Activated T-cell treated with anti-CD3 and anti-CD28 coated beads, Interleukin-2, amount 50 U/mL, for 48 hours (primary cell): Measurements from ENCODE around the gene SPATS2L.

ENCODE experiments used
- DNase-seq, 2 experiments: peaks; one replicate each; pipeline ENCODE4 v3.0.0-alpha.2; 2020

Gene SPATS2L

DNA sequence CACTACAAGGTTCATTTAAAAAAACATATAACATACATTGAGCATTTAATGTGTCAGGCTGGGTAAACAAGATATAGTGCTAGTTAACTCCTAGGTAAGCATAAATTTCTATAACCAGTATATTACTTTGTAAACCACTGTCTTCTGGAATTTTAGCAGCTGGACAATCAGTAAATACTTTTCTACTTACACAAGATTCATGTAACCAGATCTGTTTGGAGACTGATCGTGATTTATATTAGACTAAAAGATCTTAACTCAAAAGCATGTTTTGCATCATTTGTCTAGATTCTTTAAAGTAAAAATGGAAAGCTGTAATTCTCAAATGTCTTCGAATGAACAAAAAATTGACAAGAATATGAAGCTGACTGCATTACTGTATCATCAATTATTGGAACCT, 218.6 kb downstream of the SPATS2L start:
- no peak for DNase-seq

DNA sequence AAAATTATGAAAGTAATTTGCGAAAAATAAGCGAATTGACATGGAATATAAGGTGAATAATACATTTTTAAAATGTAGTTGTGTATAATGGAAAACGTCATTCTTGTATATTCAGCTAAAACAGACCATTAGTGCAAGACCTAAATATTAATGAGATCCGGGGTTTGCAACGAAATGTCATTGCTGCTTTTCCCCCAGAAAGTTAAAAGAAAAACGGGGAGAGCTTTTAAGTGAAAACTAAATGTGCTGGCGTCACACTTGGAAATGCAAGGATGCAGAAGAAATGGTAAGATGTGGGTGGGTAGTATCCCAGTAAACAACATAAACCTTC, 219.0 kb downstream of the SPATS2L start:
- DNase-seq, result no peak

- DNase-seq, result peak; percentile 96 to 98
Observed at GRCh38 chr2:200525882-200526651, 219.6 kb downstream of the SPATS2L start, which contains the start of gene SGO2. TSS of gene SGO2 (plus strand) at chr2:200526207. CDS start at chr2:200532976, 6,769 bp downstream.

DNA sequence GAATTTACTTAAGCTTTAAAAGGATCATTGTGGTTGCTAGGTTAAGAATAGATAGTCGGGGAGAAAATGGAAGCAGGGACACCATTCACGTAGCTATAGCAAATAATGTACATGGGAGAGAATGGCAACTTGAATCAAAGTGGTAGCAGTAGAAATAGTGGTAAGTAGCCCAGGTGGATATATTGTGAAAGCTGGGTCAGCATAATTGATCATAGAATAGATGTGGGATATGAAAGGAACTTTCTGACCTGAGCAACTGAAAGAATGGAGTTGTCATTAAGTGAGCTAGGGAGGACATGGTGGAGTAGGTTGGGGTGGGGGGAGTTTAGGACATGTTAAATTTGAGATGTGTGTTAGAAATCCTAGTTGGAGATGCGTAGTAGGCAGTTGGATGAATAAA, 221.7 kb downstream of the SPATS2L start:
- DNase-seq, result no peak
